Lung microvascular endothelial cell (primary cell): ENCODE data around the gene FOXP1. TPM values are rescaled to one million over a fixed set of nuclear protein-coding genes. Genes with fewer than 3 reads are reported as not detected.
A peak's percentile ranks its signal among the peaks of the same experiment; 100 is the strongest.

ENCODE experiments used
- DNase-seq, 2 donors: peaks; one replicate each; pipeline versions ENCODE4 v3.0.0 to v3.0.0-alpha.2; 2010; ENCODE audit warnings: low read depth in 2 of 2
- total RNA-seq: library from RNA; depleted of rRNA; stranded (reverse); fragments of >200 nt; gene quantifications from 2 replicates; pipeline ENCODE4 v1.2.1, GENCODE V29; 2014

The FOXP1 gene
- total RNA-seq, 1 donor from 2014 or later = 75.2 TPM

DNA sequence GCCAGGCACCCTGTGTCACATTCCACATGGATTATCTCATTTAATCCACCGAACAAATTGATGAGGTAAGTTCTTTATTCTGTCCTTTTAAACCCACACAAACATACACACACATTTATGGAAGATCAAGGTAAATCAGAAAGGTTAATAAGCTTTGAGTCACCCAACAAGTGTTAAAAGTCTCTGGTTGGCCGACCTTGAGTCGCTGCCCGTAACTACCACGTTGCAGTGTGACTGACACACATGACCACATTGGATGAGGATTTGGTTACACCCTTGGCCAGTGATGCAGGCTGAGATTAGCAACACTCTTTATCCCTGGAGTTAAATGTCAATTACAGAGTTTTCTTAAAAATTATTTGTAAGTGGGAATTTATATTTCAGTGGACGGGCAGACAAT lies 19.2 kb downstream of the FOXP1 start:
- DNase-seq = no peak

DNA sequence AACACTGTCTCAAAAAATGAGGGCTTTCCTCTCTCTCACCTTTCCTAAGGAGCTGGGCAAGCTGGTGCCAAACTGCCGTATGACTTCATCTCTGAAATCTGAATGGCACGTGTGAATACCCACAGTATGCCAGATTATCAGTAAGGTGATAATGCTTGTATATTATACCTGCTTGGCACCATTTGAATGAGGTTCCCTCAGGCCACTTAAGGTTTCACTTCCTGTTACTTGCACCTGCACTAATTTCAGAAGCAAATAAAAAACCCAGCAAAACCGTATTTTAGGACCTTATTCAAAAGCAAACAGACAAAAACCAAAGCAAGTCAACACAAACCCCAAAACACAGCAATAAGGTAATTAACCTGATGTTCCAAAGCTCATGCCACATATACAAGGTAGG lies 19.7 kb downstream of the FOXP1 start:
- DNase-seq = no peak

DNA sequence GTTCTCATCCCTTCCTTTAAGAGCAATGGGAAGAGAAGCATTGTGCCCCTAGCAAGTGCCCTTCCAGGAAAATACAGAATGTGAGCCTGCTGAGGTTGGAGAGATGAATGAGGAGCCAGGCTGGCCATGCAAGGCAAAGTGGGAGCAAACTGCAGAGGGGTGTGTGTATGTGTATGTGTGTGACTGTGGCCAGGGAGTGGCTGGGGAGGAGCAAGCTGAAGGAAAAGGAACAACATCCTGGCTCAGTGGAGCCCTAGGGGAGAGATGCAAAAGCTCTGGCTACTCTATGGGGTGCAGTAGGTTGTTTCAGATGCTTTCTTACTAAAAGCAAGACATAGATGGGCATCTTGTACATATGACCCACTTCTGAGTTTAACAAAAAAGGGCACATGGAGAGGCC lies 20.6 kb downstream of the FOXP1 start:
- no peak for DNase-seq

DNA sequence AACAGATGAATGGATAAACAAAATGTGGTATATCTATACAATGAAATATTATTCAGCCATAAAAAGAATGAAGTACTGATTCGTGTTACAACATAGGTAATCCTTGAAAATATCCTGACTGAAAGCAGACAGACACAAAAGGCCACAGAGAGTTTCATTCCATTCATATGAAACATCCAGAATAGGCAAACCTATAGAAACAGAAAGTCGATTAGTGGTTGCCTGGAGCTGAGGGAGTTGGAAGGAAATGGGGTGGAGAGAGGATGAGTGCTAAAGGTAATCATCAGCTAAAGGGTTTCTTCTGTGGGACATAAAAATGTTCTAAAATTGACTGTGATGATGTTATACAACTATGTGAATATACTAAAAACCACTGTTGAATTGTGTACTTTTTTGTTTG lies 22.9 kb downstream of the FOXP1 start:
- no peak for DNase-seq

DNA sequence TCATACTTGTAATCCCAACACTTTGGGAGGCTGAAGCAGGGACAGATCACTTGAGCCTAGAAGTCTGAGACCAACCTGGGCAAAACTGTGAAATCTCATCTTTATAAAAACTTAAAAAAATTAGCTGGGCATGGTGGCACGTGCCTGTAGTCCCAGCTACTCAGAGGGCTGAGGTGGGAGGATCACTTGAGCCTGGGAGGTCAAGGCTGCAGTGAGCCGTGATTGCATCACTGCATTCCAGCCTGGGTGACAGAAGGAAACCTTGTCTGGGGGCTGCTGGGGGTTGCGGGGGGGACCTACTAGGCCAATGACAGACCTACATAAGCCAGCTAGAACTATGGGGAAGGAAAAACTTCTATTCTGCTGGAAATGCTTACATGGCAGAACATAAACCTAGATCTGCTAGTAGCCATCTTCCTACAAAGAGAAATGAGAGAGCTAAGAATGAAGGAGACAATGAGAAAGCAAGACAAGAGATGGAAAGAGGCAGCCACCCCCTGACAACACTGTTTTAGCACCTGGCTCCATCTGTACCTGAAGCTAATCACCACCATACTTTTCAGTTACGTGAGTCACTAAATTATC lies 23.9 kb downstream of the FOXP1 start:
- no peak for DNase-seq

DNA sequence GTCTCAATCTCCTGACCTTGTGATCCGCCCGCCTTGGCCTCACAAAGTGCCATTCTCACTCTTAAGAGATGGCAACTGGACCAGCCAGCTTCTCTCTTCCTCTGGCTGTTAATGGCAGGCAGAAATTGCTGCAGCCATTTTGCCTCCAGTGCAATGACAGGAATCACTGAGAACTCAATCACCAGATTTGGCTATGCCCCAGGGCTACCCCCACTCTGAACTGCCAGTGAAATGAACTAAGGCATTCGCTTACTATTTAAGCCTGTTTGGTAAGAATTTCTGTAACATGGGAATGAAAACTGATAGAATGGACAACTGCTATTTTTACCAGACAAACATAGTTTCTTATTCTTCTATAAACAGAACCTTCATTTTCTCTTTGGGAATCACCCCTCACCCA lies 24.5 kb downstream of the FOXP1 start:
- DNase-seq = no peak

DNA sequence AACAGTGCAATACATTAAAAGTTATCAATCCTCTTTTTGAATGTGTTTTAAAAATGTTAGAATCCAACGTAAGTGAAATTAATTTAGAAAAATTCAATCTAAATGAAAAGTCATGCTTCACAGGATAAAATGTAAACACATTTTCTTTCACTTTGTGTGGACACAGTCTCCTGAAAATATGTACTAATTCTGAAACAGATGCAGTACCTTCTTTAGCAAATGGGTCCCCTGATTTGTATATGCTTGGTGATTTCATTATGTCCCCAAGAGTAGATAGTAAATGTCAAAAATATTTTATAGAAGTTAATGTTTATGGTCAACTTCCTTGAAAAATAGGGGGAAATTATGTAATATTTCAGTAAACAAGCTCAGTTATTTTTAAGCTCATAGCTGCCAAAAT lies 28.9 kb downstream of the FOXP1 start:
- DNase-seq = no peak

DNA sequence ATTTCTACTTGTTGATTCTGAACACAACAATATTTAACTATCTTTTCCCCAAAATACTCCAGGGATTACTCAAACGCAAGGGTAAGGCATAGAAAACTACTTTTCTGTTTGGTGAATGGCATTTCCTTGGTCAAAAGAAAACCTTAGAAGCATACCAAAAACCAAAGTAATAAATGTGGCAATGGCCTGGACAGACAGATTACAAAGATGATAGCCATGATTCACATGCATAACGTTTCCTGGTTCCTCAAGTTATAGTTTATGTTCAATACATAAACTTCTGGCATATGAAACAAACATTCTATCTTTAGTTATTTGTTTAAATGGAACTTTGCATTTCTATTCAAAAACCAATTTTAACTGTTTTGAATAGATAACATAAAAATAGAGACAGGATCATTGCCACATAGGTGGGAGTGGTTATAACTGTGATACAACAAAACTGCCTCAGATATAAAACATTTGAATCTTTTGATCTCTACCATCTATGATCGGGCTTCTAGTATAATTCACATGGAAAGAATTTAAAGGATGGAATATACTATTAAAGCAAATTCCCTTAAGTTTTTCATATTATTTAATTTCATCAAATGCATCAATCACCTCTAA lies 32.1 kb downstream of the FOXP1 start:
- peak; percentile 23 to 57 for DNase-seq

DNA sequence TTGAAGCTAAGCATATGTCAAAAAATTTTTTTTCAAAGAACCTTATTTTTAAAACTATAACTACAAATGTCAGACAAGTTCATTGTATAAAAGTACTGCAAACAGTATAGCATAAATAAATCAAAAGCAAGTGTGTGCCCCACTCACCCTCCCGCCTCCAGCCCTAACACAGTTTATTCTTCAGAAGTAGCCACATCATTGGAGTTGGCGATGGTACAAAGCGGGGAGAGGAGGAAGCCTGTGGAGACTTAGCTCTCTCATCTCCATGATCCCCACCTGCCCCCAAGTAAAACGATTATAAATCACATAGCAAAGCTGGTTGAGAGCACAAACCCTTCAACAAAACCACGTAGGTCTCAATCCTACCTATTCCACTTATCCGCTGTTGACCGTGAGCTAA lies 33.6 kb downstream of the FOXP1 start:
- no peak for DNase-seq

DNA sequence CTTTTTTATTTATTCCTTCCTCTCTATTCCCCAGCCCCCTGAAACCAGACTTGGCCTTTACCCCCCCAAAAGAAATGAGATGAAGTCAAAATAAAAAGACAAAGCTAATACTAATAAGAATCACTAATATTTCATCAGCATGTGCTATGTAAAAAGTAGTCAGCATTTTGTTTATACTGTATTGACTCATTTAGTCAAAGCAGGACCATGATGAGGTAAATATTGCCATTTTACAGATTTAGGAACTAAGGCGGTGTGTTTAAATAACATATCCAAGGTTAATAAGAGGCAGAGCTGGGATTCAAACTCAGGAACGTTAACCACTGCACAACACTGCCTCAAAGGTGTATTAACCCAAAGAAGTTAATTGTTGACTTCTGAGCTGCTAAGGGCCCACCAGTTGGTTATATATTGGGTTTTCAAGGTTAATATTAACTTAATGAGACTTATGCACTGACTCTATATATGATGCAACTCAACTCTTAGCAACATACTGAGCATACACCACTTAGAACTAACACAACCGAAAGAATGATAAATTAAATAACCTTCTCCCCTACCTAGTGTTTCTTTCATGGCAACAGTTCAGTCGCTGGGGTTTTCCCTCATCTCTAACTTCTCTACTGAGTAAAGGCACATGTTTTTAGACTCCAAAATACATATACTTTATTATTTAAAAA lies 34.7 kb downstream of the FOXP1 start:
- no peak for DNase-seq

DNA sequence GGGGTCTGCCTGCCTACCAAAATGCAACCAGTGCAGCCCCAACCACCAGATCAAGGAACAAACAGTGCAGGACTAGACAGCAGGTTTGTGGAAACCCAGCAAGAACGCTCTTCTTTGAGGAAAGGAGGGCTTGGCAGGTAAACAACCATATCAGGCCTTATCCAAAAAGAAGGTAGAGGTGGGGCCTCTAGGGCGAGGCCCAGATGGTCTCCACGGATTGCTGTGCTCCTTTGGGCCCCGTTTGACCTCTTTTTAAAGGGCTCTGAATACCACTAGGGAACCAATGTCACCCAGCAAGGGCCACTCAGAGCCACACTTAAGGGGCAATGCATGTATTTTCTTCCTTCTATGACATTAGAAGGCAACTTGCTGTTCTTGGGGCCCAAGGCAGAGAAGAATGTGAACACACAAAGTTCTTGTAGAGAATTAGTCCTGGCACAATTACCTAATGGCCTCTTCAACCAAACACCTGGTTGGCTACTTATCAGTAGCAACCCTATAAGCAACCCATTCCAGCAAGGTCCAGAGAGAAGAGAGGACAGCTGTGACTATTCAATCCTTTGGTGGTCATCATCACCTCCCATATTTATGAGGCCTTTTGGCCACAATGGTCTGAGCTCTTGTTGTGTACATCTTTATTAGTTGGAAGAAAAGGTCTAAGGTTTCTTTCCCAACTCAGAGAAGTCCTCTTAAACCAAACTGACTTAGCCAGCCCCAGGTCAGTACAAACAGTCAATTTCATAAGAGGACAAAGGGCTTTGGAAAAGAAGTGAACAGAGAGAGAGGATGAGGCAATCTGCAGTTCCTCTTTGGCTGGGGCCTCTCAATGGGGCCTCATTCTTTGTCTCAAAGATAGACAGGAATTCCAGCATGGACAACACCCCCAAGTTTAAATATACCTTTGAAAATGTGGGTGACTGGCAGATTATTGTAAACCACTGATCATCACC lies 36.0 kb downstream of the FOXP1 start:
- DNase-seq = no peak

DNA sequence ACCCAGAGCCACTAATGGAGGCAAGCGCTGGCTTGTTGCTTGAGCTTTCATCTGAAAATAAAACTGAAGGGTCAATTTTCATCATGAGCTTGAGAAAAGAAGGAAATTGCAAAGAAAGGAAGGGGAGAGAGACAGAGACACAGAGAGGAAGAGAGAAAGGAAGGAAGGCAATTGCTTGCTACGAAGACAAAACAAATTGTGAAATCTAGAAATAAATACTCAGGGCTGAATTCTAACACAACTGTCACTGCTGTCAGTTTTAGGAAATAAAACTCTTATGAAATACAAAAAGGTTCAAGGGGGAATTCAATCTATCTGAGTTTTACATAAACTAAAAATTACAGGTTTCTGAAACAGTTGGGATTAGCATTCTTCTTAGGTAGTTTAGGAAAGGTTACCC lies 36.7 kb downstream of the FOXP1 start:
- no peak for DNase-seq

DNA sequence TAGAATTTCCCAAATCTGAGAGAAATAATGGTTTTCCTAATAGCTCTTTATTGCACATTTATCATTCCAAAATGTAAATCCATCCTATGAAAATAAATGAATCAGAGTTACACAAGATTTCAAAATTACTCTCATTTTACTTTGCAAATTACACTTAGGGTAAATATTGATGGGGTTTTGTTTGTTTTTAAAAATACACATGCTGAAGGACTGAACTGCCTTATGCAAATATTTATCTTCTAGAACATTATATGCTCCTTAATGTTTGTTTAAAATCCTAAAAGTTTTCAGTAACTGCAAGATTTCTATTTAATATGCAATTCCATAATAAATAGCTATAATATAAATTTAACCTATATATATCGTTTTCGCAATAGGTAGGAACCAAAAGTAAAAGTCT lies 38.2 kb downstream of the FOXP1 start:
- DNase-seq = no peak

DNA sequence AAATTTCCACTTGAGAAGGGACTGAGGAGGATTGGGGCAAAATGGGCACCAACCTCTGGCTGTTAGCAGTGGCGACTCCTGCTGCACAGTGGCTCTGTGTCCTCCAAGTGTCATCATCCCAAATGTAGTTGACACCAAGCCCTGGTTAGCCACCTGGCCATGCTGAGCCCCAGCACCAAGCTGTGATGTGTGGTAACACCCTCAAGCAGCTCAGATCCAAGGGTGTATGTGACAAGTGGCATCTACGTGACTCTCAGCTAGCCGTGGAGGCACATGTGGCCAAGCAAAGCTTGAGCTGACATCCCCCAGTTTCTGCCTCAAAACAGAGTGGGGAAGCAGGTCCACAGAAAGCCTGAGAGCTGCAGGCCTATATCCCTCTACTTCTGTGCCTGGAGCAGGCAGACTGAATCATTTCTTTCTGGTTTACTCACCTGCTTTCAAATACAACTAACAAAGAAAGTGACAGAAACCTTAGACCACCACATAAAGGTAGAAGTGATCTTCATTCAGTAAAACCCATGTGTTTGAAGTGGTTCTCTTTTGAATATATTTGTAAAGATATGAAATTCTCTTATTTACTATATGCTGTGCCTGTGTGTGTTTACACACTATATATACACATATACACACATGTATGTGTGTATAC lies 40.0 kb downstream of the FOXP1 start:
- DNase-seq = no peak

DNA sequence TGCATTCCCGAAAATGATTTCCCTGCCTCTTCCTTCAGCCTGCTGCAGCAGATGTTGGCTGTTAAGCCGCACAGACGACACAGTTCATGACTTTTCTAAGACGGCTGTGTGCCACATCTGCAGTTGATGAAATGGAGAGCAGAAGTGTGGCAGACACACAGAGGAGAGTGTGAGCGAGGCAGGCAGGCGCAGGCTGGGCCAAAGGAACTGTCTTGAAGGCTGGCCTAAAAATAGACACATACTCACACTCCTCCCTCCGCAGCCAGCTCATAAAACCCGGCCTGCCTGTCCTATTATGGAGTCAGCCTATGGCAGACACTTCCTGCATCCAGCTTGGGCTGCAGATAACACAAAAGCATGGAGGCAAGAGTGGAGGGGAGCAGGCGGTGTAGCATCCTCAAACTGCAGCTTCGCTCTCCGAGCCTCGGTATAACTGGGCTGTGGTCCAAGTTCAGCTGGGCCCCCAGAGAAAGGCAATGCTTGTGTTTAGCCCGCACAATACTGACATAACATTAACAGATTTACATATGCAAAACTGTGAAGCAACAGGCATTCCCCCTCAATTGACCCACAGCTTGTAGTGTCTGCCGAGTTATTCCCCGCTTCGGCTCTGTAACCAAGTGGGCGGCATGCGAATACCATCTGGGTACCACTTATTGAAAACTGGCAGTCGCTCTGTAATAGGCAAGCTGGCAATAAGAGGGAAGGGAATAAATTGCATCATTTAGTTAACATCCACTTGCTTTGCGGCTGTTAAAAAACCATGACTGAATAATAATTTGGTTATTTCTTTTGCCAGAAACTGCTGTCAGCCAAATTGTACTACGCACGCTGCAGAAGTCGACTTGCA lies 40.8 kb downstream of the FOXP1 start:
- peak in 1 of 2 donors; percentile 89 for DNase-seq

DNA sequence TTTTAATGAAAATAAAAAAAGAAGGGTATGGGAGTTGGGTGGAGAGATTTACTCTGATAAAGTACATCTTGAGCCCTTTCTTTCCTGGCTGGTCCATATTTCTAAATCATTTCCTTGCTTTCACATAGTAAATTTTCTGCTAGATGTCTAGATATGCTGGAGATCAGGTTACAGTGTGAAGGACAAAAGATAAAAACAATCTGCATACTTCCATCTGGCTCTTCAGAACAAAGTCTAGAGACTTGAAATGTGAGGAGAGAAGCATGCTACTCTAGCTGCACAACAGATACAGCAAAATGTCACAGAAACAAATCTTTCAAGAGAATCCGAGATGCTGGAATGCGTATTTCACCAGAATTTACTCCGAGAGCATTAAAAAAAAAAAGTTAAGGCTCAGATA lies 42.2 kb downstream of the FOXP1 start:
- no peak for DNase-seq

DNA sequence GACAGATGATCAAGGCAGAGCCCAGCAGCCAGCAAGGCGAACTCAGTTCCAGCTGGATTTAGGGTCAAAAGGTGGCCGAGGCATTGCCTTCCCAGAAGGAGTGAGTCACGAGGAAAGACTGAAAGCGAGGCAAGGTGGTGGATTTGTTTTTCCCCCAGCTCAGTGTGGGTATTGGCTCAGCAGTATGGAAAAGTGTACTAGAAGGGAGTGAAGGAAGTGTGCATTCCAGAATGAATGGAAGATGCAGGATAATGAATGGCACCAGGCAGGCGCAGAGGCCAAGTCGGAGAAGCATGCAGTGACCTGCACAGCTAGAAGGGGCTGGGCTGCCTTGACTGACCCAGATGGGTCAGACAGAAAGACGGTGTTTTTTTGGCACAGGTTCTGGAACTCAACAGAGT lies 46.3 kb downstream of the FOXP1 start:
- peak; percentile 15 to 95 for DNase-seq

DNA sequence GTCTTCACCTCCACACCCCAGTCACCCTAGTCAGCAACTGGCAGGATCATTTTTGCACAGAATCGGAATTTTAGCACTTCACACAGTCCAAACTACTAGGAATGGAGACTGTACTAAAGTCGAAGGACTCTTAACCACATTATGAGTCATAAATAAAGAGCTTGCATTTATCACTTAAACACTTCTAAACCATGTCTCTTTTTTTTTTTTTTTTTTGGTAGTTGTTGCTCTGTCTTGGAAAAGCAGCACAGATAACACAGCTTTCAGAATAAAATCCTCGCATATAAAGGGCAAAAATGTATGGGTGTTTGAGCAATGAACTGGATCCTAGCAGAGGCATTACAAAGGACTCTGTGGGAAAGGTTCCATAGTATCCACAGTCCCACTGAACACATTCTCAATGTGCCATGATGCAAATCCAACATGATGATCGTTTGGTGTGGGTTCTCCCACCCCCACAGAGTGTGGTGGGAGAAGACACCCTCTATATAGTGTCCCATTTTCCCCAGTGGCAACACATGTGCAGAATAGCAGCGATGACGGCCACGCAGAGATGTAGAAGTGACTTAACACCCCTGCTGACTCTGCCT lies 47.1 kb downstream of the FOXP1 start:
- peak in 1 of 2 donors; percentile 59 for DNase-seq

DNA sequence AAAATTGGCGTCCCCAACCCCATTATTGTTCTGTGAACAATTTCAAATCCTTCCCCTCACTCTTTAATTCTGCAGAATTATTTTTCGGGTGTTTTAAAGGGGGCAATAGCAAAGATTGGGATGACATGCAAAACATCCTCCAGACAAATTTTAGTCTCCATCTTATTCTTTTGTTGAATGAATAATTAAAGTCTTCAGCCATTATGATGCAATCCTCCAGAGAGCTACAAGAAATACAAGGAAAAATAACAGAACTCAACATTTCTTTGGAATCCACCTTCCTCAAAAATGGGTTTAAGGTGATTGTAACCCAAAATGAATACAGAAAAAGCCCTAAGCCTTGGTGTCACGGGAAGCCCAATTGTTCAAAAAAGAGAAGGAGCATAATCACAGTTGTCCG lies 49.9 kb downstream of the FOXP1 start:
- DNase-seq = no peak
